ENCODE results near the gene CABYR.

- no peak for TF ChIP-seq CTCF (IDR thresholded peaks at IDR 0.05)
- TF ChIP-seq EZH2 (IDR thresholded peaks at IDR 0.05; ENCODE audit: borderline replicate concordance, insufficient read depth, low read depth, low read length, poor library complexity, severe bottlenecking): no peak
These were observed 41.2 kb downstream of the CABYR start for GRCh38 chr18:24180048-24180447.
